HepG2 (cell line): ENCODE results near the gene TEKT5. TPM values are rescaled to one million over a fixed set of nuclear protein-coding genes. Genes with fewer than 3 reads are reported as not detected.

Experiments used
- ATF1 ChIP-seq: IDR thresholded peaks from 2 replicates; pipeline ENCODE4 v1.6.1; 2016; ENCODE audit warnings: mild to moderate bottlenecking, control low read depth
- CBFB ChIP-seq: sonication (generic); formaldehyde crosslinking; IDR thresholded peaks from 2 replicates; pipeline ENCODE4 v1.4.0; 2020; ENCODE audit warnings: missing genetic modification reagents
- ELF1 ChIP-seq: sonication (generic); formaldehyde crosslinking; IDR thresholded peaks from 2 replicates; pipeline ENCODE4 v1.4.0; 2020; ENCODE audit warnings: missing genetic modification reagents
- GTF2F1 ChIP-seq: fragments of 150-350 bp; IDR thresholded peaks from 2 replicates; pipeline ENCODE4 v1.6.1; 2014; ENCODE audit warnings: low read length
- HNRNPLL ChIP-seq: fragments of 200-400 bp; formaldehyde crosslinking; IDR thresholded peaks from 2 replicates; pipeline ENCODE4 v1.6.1; 2017; ENCODE audit warnings: mild to moderate bottlenecking, low read depth, low read length; ENCODE audit not compliant: poor library complexity, severe bottlenecking
- HOXA3 ChIP-seq: sonication (generic); formaldehyde crosslinking; IDR thresholded peaks from 2 replicates; pipeline ENCODE4 v1.5.0; 2020; ENCODE audit warnings: missing genetic modification reagents
- IKZF5 ChIP-seq: IDR thresholded peaks from 2 replicates; pipeline ENCODE4 v1.6.1; 2018; ENCODE audit warnings: missing genetic modification reagents, mild to moderate bottlenecking, missing compliant biosample characterization
- IRF2 ChIP-seq: IDR thresholded peaks from 2 replicates; pipeline ENCODE4 v1.6.1; 2018; ENCODE audit warnings: missing genetic modification reagents, missing compliant biosample characterization
- NBN ChIP-seq: fragments of 450-650 bp; conservative IDR thresholded peaks from 2 replicates; pipeline ENCODE4 v1.6.1; 2017
- NFAT5 ChIP-seq: sonication (generic); formaldehyde crosslinking; IDR thresholded peaks from 2 replicates; pipeline ENCODE4 v1.4.0; 2020; ENCODE audit warnings: missing genetic modification reagents
- PCBP2 ChIP-seq: fragments of 200-400 bp; formaldehyde crosslinking; optimal IDR thresholded peaks from 2 replicates; pipeline ENCODE3; 2018; ENCODE audit warnings: low read length, low read depth; ENCODE audit not compliant: poor library complexity, severe bottlenecking
- PRDM10 ChIP-seq: sonication (generic); formaldehyde crosslinking; IDR thresholded peaks from 2 replicates; pipeline ENCODE4 v1.4.0; 2020; ENCODE audit warnings: low read depth, missing genetic modification reagents
- SNRNP70 ChIP-seq: fragments of 200-400 bp; formaldehyde crosslinking; IDR thresholded peaks from 2 replicates; pipeline ENCODE4 v1.6.1; 2017; ENCODE audit warnings: mild to moderate bottlenecking, low read depth, low read length, moderate library complexity
- ZBTB14 ChIP-seq: sonication (generic); formaldehyde crosslinking; IDR thresholded peaks from 2 replicates; pipeline ENCODE4 v1.4.0; 2020; ENCODE audit warnings: missing genetic modification reagents
- ZFP37 ChIP-seq: sonication (generic); formaldehyde crosslinking; IDR thresholded peaks from 2 replicates; pipeline ENCODE4 v1.4.0; 2020; ENCODE audit warnings: missing genetic modification reagents, borderline replicate concordance
- ZNF576 ChIP-seq: sonication (generic); formaldehyde crosslinking; IDR thresholded peaks from 2 replicates; pipeline ENCODE4 v1.4.0; 2020; ENCODE audit warnings: mild to moderate bottlenecking, missing genetic modification reagents
- ZNF773 ChIP-seq: sonication (generic); formaldehyde crosslinking; IDR thresholded peaks from 2 replicates; pipeline ENCODE4 v1.4.0; 2020; ENCODE audit warnings: missing genetic modification reagents, borderline replicate concordance
- polyA plus RNA-seq, 8 experiments: library from polyadenylated mRNA; depleted of rRNA in 3 of 8; stranded (reverse) in 7 of 8; unstranded in 1 of 8; fragments of >200 nt; fragmentation: Illumina TruSeq in 4 of 8; extraction: Trizol in 4 of 8; gene quantifications; 2 replicates each; pipeline versions ENCODE4 v1.2.1 to v1.2.3, GENCODE V29; 2011 to 2016; ENCODE audit warnings: low read depth in 4 of 8, missing spikeins in 1 of 8, mixed read lengths in 1 of 8; ENCODE audit not compliant: insufficient read depth in 1 of 8
- total RNA-seq, 5 experiments: library from RNA; depleted of rRNA; stranded (reverse); fragments of >200 nt; fragmentation: Illumina TruSeq; extraction: Trizol; gene quantifications; 2 replicates each; pipeline ENCODE4 v1.2.3, GENCODE V29; 2016; ENCODE audit warnings: low read depth in 1 of 5

Gene TEKT5
- total and polyA plus RNA-seq, 2 of the 13 experiments (the other 11 are each of a cell fraction or from before 2014, with no cell fraction given): 0.16 TPM; not detected in 1

GRCh38 chr16:10641953-10642949, 52.5 kb downstream of the TEKT5 start (continued):
- TF ChIP-seq ZFP37 (CRISPR knock-in tag) (no peak), PCBP2 (no peak), GTF2F1 (no peak), PRDM10 (CRISPR knock-in tag) (peak; percentile 27; the same call in 1 of the 2 replicates), ZBTB14 (no peak), ZNF773 (no peak), ATF1 (CRISPR knock-in tag) (no peak), ELF1 (no peak), HNRNPLL (no peak), HOXA3 (CRISPR knock-in tag) (peak; percentile 59; the same call in 1 of the 2 replicates), IKZF5 (CRISPR knock-in tag) (peak; percentile 67), ZNF576 (CRISPR knock-in tag) (no peak), NBN (no peak), NFAT5 (CRISPR knock-in tag) (no peak), SNRNP70 (no peak), CBFB (0 out of 2 replicates have a peak, but pooled peaks have one; percentile 46), IRF2 (CRISPR knock-in tag) (peak; percentile 67; the same call in 1 of the 2 replicates)
